Thyroid gland (tissue), 4 donors: ENCODE measurements around the gene C12orf76. TPM values are rescaled to one million over a fixed set of nuclear protein-coding genes. Genes with fewer than 3 reads are reported as not detected.

Experiments
- DNase-seq, 2 donors: peaks; one replicate each; pipeline ENCODE4 v3.0.0-alpha.2; 2019
- H3K27ac ChIP-seq, 3 donors: fragments of 200-600 bp; sonication (generic); 1 replicate in 2 of 3; 2 replicates in 1 of 3; pipeline ENCODE4 v1.5.1; 2016 to 2019; ENCODE audit warnings: mild to moderate bottlenecking in 1 of 3, moderate library complexity in 1 of 3
- H3K27me3 ChIP-seq: fragments of 200-600 bp; sonication (generic); one replicate; pipeline ENCODE4 v1.5.1; 2019
- H3K36me3 ChIP-seq, 2 donors: fragments of 200-600 bp; sonication (generic); one replicate each; pipeline ENCODE4 v1.5.1; 2016 to 2019
- H3K4me1 ChIP-seq, 2 donors: fragments of 200-600 bp; sonication (generic); one replicate each; pipeline ENCODE4 v1.5.1; 2017 to 2019
- H3K4me3 ChIP-seq, 3 donors: fragments of 200-600 bp; sonication (generic); replicated peaks in 1 of 3; 1 replicate in 2 of 3; 2 replicates in 1 of 3; pipeline ENCODE4 v1.5.1; 2016; ENCODE audit warnings: mild to moderate bottlenecking in 1 of 3
- H3K9me3 ChIP-seq: fragments of 200-600 bp; sonication (generic); one replicate; pipeline ENCODE4 v1.5.1; 2017
- CTCF ChIP-seq, 6 experiments: fragments of 200-600 bp in 3 of 6; fragments of 450-650 bp in 3 of 6; sonication (generic) in 3 of 6; IDR thresholded peaks; one replicate each; pipeline ENCODE4 v1.5.1; 2016 to 2019; ENCODE audit warnings: antibody characterized with exemption in 6 of 6, mild to moderate bottlenecking in 2 of 6, inconsistent platforms in 1 of 6, moderate library complexity in 1 of 6
- POLR2A ChIP-seq, 2 donors: fragments of 450-650 bp; IDR thresholded peaks; one replicate each; pipeline ENCODE4 v1.6.1; 2017; ENCODE audit warnings: antibody characterized with exemption in 2 of 2, mild to moderate bottlenecking in 2 of 2, moderate library complexity in 1 of 2
- WGBS, 2 donors: methylation state at CpG; one replicate each; pipeline ENCODE4 v1.1.5; 2017; 5-methylcytosine and 5-hydroxymethylcytosine counted together
- intact Hi-C: fragments of 100-400 bp; cut with DNase I; formaldehyde crosslinking; loops from one replicate; pipeline ENCODE4 v1.15.1; 2023
- small RNA-seq: library from RNA; depleted of rRNA; stranded (forward); fragments of <200 nt; gene quantifications from one replicate; pipeline ENCODE3, GENCODE V24; 2016
- total RNA-seq, 4 donors: library from RNA; depleted of rRNA; stranded (reverse); fragments of >200 nt; gene quantifications; one replicate each; pipeline ENCODE4 v1.2.3, GENCODE V29; 2016

C12orf76 gene
- total RNA-seq, 4 donors from 2014 or later = 16.1 to 41.5 (median 21.9) TPM

GRCh38 chr12:109994401-109995175 is 53.7 kb downstream of the C12orf76 start:
- 58 to 61% methylated on average over 6 of the region's 6 CpGs for WGBS, 2 donors
- TF ChIP-seq POLR2A (IDR thresholded peaks at IDR 0.05) (no peak), CTCF (IDR thresholded peaks at IDR 0.05) (no peak)
- H3K27me3 ChIP-seq = no peaks in the 10 kb centered on the region
- H3K4me1 ChIP-seq = peaks cover 11 to 23% of the 10 kb centered on the region in 2 donors
- no peak for DNase-seq
- intact Hi-C loops = no loop called here
- H3K27ac ChIP-seq = peak overlapping the region in 2 of 3 donors; percentile 82 to 83
- H3K9me3 ChIP-seq = no peaks in the 10 kb centered on the region
- no peaks in the 10 kb centered on the region for H3K36me3 ChIP-seq
- H3K4me3 ChIP-seq = peak overlapping the region in 1 of 3 donors; percentile 98

- Histone ChIP-seq H3K9me3 (no peaks in the 10 kb centered on the region), H3K36me3 (peaks cover 0 to 7% of the 10 kb centered on the region in 2 donors), H3K4me3 (no peak overlapping the region), H3K4me1 (peaks cover 11 to 18% of the 10 kb centered on the region in 2 donors), H3K27ac (no peak overlapping the region), H3K27me3 (no peaks in the 10 kb centered on the region)
- WGBS, 2 donors = 90 to 94% methylated on average over 2 of the region's 2 CpGs
- intact Hi-C loops = no loop called here
- no peak for DNase-seq
- no peak for TF ChIP-seq CTCF (IDR thresholded peaks at IDR 0.05)
- no peak for TF ChIP-seq POLR2A (IDR thresholded peaks at IDR 0.05)
Measured at GRCh38 chr12:109993091-109993490, 55.2 kb downstream of the C12orf76 start.

GRCh38 chr12:109991586-109991985 is 56.7 kb downstream of the C12orf76 start:
- H3K36me3 ChIP-seq = peaks cover 0 to 9% of the 10 kb centered on the region in 2 donors
- DNase-seq = no peak
- 92 to 93% methylated on average over 5 of the region's 5 CpGs for WGBS, 2 donors
- H3K27me3 ChIP-seq = no peaks in the 10 kb centered on the region
- no peak for TF ChIP-seq POLR2A (IDR thresholded peaks at IDR 0.05)
- H3K9me3 ChIP-seq = no peaks in the 10 kb centered on the region
- intact Hi-C loops = no loop called here
- H3K4me3 ChIP-seq = no peak overlapping the region
- H3K27ac ChIP-seq = no peak overlapping the region
- H3K4me1 ChIP-seq = peaks cover 11 to 18% of the 10 kb centered on the region in 2 donors

Small RNA genes within 50 kb of the gene (small RNA-seq; reads per million reads assigned to genes)
- not detected for gene AC007546.2

Other genes with a start within 250 kb of the C12orf76 start
- 1 to 10 TPM in 2 of 4 donors, under 1 TPM in 1, not detected in 1; 0.39 to 1.6 (median 1.3) TPM for gene TRPV4, start 215.1 kb downstream of the C12orf76 start, total RNA-seq
- gene GLTP, start 168.0 kb downstream of the C12orf76 start, total RNA-seq = 10 to 100 TPM; 49.9 to 72.0 (median 60.2) TPM
- 10 to 100 TPM; 16.4 to 25.8 (median 24.3) TPM for gene TCHP, start 148.2 kb downstream of the C12orf76 start, total RNA-seq
- gene GIT2, start 52.2 kb downstream of the C12orf76 start, total RNA-seq = 10 to 100 TPM; 54.4 to 69.4 (median 60.1) TPM
- gene ANKRD13A, start 49.1 kb downstream of the C12orf76 start, total RNA-seq = 100 to 1,000 TPM; 125 to 167 (median 137) TPM
- gene IFT81, start 75.8 kb upstream of the C12orf76 start, total RNA-seq = 10 to 100 TPM; 21.6 to 36.0 (median 29.5) TPM
- gene ATP2A2, start 232.7 kb upstream of the C12orf76 start, total RNA-seq = 100 to 1,000 TPM; 126 to 220 (median 174) TPM